Spinal cord (tissue), 10 donors: ENCODE measurements around the gene PAX6. TPM values are rescaled to one million over a fixed set of nuclear protein-coding genes. Genes with fewer than 3 reads are reported as not detected.
A peak's percentile ranks its signal among the peaks of the same experiment; 100 is the strongest.

Experiments
- DNase-seq, 6 donors: peaks; one replicate each; pipeline versions ENCODE4 v3.0.0 to v3.0.0-alpha.2; 2013 to 2015; ENCODE audit warnings: low spot score in 6 of 6, low read depth in 4 of 6
- H3K27ac ChIP-seq: one replicate; pipeline ENCODE4 v1.5.1; 2013; ENCODE audit warnings: low read depth, low read length, control low read depth
- H3K27me3 ChIP-seq: one replicate; pipeline ENCODE4 v1.6.1; 2013; ENCODE audit warnings: low read length; ENCODE audit not compliant: control insufficient read depth, insufficient read depth
- H3K36me3 ChIP-seq: one replicate; pipeline ENCODE4 v1.6.1; 2013; ENCODE audit warnings: low read length; ENCODE audit not compliant: control insufficient read depth, insufficient read depth
- H3K4me1 ChIP-seq: one replicate; pipeline ENCODE4 v1.6.1; 2013; ENCODE audit warnings: low read length; ENCODE audit not compliant: control insufficient read depth, insufficient read depth
- H3K4me3 ChIP-seq: one replicate; pipeline ENCODE4 v1.5.1; 2013; ENCODE audit warnings: low read depth, low read length, control low read depth
- H3K9me3 ChIP-seq: one replicate; pipeline ENCODE4 v1.6.1; 2013; ENCODE audit warnings: low read length; ENCODE audit not compliant: control insufficient read depth, insufficient read depth
- WGBS: methylation state at CpG from one replicate; pipeline ENCODE4 v1.1.5; 2013; ENCODE audit warnings: missing lambda C conversion rate; ENCODE audit not compliant: insufficient coverage; 5-methylcytosine and 5-hydroxymethylcytosine counted together
- polyA plus RNA-seq, 2 donors: library from polyadenylated mRNA; unstranded; fragments of 120-200 nt; gene quantifications; one replicate each; pipeline ENCODE4 v1.2.1, GENCODE V29; 2013; ENCODE audit not compliant: insufficient read length in 2 of 2
- total RNA-seq, 2 donors: library from RNA; depleted of rRNA in 1 of 2; stranded (reverse); fragments of 120-200 nt in 1 of 2; fragments of >200 nt in 1 of 2; gene quantifications; one replicate each; pipeline versions ENCODE4 v1.2.3 to v1.2.4, GENCODE V29; 2013 to 2014
- donor health status: healthy.

Gene PAX6
- total and polyA plus RNA-seq, 4 donors = 9.4 to 44.1 (median 31.0) TPM

- H3K4me3 ChIP-seq = no peak overlapping the region
- no peaks in the 10 kb centered on the region for H3K9me3 ChIP-seq
- peak in 1 of 6 donors; percentile 37 for DNase-seq
- 39% methylated on average over 2 of the region's 2 CpGs for WGBS
- H3K27me3 ChIP-seq = no peaks in the 10 kb centered on the region
- no peaks in the 10 kb centered on the region for H3K36me3 ChIP-seq
- no peak overlapping the region for H3K27ac ChIP-seq
- H3K4me1 ChIP-seq = peaks cover 8% of the 10 kb centered on the region
These were observed 38.7 kb downstream of the PAX6 start for GRCh38 chr11:31772412-31772811.

GRCh38 chr11:31770011-31770700, 41.0 kb downstream of the PAX6 start:
- Histone ChIP-seq H3K9me3 (no peaks in the 10 kb centered on the region), H3K27me3 (no peaks in the 10 kb centered on the region), H3K27ac (no peak overlapping the region), H3K36me3 (no peaks in the 10 kb centered on the region), H3K4me3 (no peak overlapping the region), H3K4me1 (peaks cover 8% of the 10 kb centered on the region)
- 83% methylated on average over 1 of the region's 3 CpGs for WGBS
- DNase-seq = peak in 2 of 6 donors; percentile 32 to 36

- H3K27ac ChIP-seq = peak overlapping the region; percentile 42
- H3K36me3 ChIP-seq = no peaks in the 10 kb centered on the region
- no peak overlapping the region for H3K4me3 ChIP-seq
- peak; percentile 47 to 89 (median 72) for DNase-seq
- no peaks in the 10 kb centered on the region for H3K9me3 ChIP-seq
- WGBS = 33% methylated on average over 3 of the region's 9 CpGs
- no peaks in the 10 kb centered on the region for H3K27me3 ChIP-seq
- peaks cover 8% of the 10 kb centered on the region for H3K4me1 ChIP-seq
These were observed 42.1 kb downstream of the PAX6 start for GRCh38 chr11:31768749-31769640.

GRCh38 chr11:31767685-31768084, 43.4 kb downstream of the PAX6 start:
- peak in 1 of 6 donors; percentile 60 for DNase-seq
- no peak overlapping the region for H3K4me3 ChIP-seq
- no peaks in the 10 kb centered on the region for H3K36me3 ChIP-seq
- no peaks in the 10 kb centered on the region for H3K9me3 ChIP-seq
- WGBS = 72% methylated on average over 2 of the region's 2 CpGs
- peak overlapping the region; percentile 3 for H3K27ac ChIP-seq
- H3K27me3 ChIP-seq = no peaks in the 10 kb centered on the region
- peaks cover 8% of the 10 kb centered on the region for H3K4me1 ChIP-seq

GRCh38 chr11:31767066-31767465, 44.1 kb downstream of the PAX6 start:
- no peaks in the 10 kb centered on the region for H3K9me3 ChIP-seq
- no peaks in the 10 kb centered on the region for H3K27me3 ChIP-seq
- peaks cover 6% of the 10 kb centered on the region for H3K4me1 ChIP-seq
- DNase-seq = peak in 1 of 6 donors; percentile 14
- no peak overlapping the region for H3K4me3 ChIP-seq
- H3K27ac ChIP-seq = no peak overlapping the region
- no peaks in the 10 kb centered on the region for H3K36me3 ChIP-seq
- WGBS = 86% methylated on average over 1 of the region's 3 CpGs

GRCh38 chr11:31764766-31765165, 46.4 kb downstream of the PAX6 start:
- H3K27ac ChIP-seq = no peak overlapping the region
- no peak overlapping the region for H3K4me3 ChIP-seq
- peak in 2 of 6 donors; percentile 62 to 79 for DNase-seq
- WGBS = 50% methylated on average over 1 of the region's 5 CpGs
- no peaks in the 10 kb centered on the region for H3K27me3 ChIP-seq
- H3K4me1 ChIP-seq = no peaks in the 10 kb centered on the region
- H3K36me3 ChIP-seq = no peaks in the 10 kb centered on the region
- no peaks in the 10 kb centered on the region for H3K9me3 ChIP-seq

- Histone ChIP-seq H3K27ac (no peak overlapping the region), H3K9me3 (no peaks in the 10 kb centered on the region), H3K27me3 (no peaks in the 10 kb centered on the region), H3K36me3 (no peaks in the 10 kb centered on the region), H3K4me1 (no peaks in the 10 kb centered on the region), H3K4me3 (no peak overlapping the region)
- DNase-seq = peak in 2 of 6 donors; percentile 55 to 74
- 40% methylated on average over 1 of the region's 5 CpGs for WGBS
These were observed 46.9 kb downstream of the PAX6 start for GRCh38 chr11:31764261-31764660.

- H3K36me3 ChIP-seq = no peaks in the 10 kb centered on the region
- no peak overlapping the region for H3K27ac ChIP-seq
- peak in 2 of 6 donors; percentile 68 to 76 for DNase-seq
- H3K4me3 ChIP-seq = no peak overlapping the region
- no peaks in the 10 kb centered on the region for H3K27me3 ChIP-seq
- no peaks in the 10 kb centered on the region for H3K4me1 ChIP-seq
- no peaks in the 10 kb centered on the region for H3K9me3 ChIP-seq
These were observed 47.8 kb downstream of the PAX6 start for GRCh38 chr11:31763296-31763695.

- 67% methylated on average over 1 of the region's 1 CpG for WGBS
- no peaks in the 10 kb centered on the region for H3K9me3 ChIP-seq
- no peaks in the 10 kb centered on the region for H3K27me3 ChIP-seq
- no peak overlapping the region for H3K4me3 ChIP-seq
- no peak overlapping the region for H3K27ac ChIP-seq
- DNase-seq = peak in 1 of 6 donors; percentile 73
- H3K36me3 ChIP-seq = no peaks in the 10 kb centered on the region
- no peaks in the 10 kb centered on the region for H3K4me1 ChIP-seq
These were observed 49.5 kb downstream of the PAX6 start for GRCh38 chr11:31761636-31762035.
